GM15510 (cell line): ENCODE results near the gene MEG3.

ENCODE experiments used
- POLR2A ChIP-seq: IDR thresholded peaks from 3 replicates; pipeline ENCODE4 v1.6.1; 2011; ENCODE audit warnings: borderline replicate concordance; ENCODE audit not compliant: insufficient read length; ENCODE audit errors: extremely low read depth

MEG3 gene

GRCh38 chr14:100867631-100868315, 41.9 kb downstream of the MEG3 start:
- no peak for TF ChIP-seq POLR2A

GRCh38 chr14:100868621-100869370, 42.9 kb downstream of the MEG3 start:
- no peak for TF ChIP-seq POLR2A

GRCh38 chr14:100871234-100872186, 45.6 kb downstream of the MEG3 start:
- no peak for TF ChIP-seq POLR2A

- no peak for TF ChIP-seq POLR2A
These were observed 46.6 kb downstream of the MEG3 start for GRCh38 chr14:100872259-100873095.

GRCh38 chr14:100873096-100873482, 47.2 kb downstream of the MEG3 start:
- no peak for TF ChIP-seq POLR2A

GRCh38 chr14:100874051-100874410, 48.1 kb downstream of the MEG3 start:
- TF ChIP-seq POLR2A = no peak

GRCh38 chr14:100874411-100875091, 48.6 kb downstream of the MEG3 start:
- no peak for TF ChIP-seq POLR2A

GRCh38 chr14:100875126-100875525, 49.2 kb downstream of the MEG3 start:
- TF ChIP-seq POLR2A = no peak

- TF ChIP-seq POLR2A = no peak
These were observed 50.1 kb downstream of the MEG3 start for GRCh38 chr14:100875861-100876590.

- no peak for TF ChIP-seq POLR2A
These were observed 52.6 kb downstream of the MEG3 start for GRCh38 chr14:100878271-100879146.

- no peak for TF ChIP-seq POLR2A
These were observed 53.3 kb downstream of the MEG3 start for GRCh38 chr14:100879194-100879593.

GRCh38 chr14:100879782-100880181, 53.9 kb downstream of the MEG3 start:
- TF ChIP-seq POLR2A = no peak
